Activated CD8-positive, alpha-beta T cell treated with anti-CD3 and anti-CD28 coated beads for 36 hours (primary cell): ENCODE data around the gene ZNF341. TPM values are rescaled to one million over a fixed set of nuclear protein-coding genes. Genes with fewer than 3 reads are reported as not detected.

Experiments used
- ATAC-seq: fragments of 200-7000 bp; cut with Tn5 transposase; one replicate; pipeline ENCODE4 v1.10.0; 2021; ENCODE audit warnings: mild to moderate bottlenecking, moderate library complexity
- CTCF ChIA-PET: fragments of 350-600 bp; sonication (Branson Sonifier 250); formaldehyde crosslinking; loops from one replicate; lab custom pipeline; 2021; ENCODE audit warnings: antibody characterized with exemption; lab: Charles Lee
- POLR2A ChIA-PET: fragments of 350-600 bp; sonication (Branson Sonifier 250); formaldehyde crosslinking; loops from one replicate; lab custom pipeline; 2021; ENCODE audit warnings: antibody characterized with exemption; lab: Charles Lee
- DNase-seq: peaks from one replicate; pipeline ENCODE4 v3.0.0-alpha.2; 2020
- H3K27ac Mint-ChIP-seq: one replicate; pipeline ENCODE4 v1.8.0; 2021; ENCODE audit warnings: mild to moderate bottlenecking, mixed read lengths
- H3K27me3 Mint-ChIP-seq: one replicate; pipeline ENCODE4 v1.8.0; 2021; ENCODE audit warnings: mixed read lengths
- H3K36me3 Mint-ChIP-seq: one replicate; pipeline ENCODE4 v1.8.0; 2021; ENCODE audit warnings: low read depth, mixed read lengths
- H3K4me1 Mint-ChIP-seq: one replicate; pipeline ENCODE4 v1.8.0; 2021; ENCODE audit warnings: low read depth, mixed read lengths
- H3K4me3 Mint-ChIP-seq: one replicate; pipeline ENCODE4 v1.8.0; 2021; ENCODE audit warnings: mild to moderate bottlenecking, moderate library complexity, mixed read lengths
- H3K9me3 Mint-ChIP-seq: one replicate; pipeline ENCODE4 v1.8.0; 2021; ENCODE audit warnings: mixed read lengths
- intact Hi-C: fragments of 100-400 bp; cut with micrococcal nuclease; formaldehyde crosslinking; loops from one replicate; pipeline ENCODE4 v1.10.0; 2022
- total RNA-seq, 2 experiments: library from RNA; stranded (reverse); gene quantifications; one replicate each; pipeline ENCODE4 v1.2.3, GENCODE V29; 2021
- TF ChIP-seq, protein P1 (sequence below): fragments of 200-600 bp; IDR thresholded peaks from one replicate; pipeline ENCODE4 v1.8.0; 2022; ENCODE audit warnings: antibody characterized with exemption, mild to moderate bottlenecking

ZNF341 gene
- total RNA-seq, 2 experiments from 2014 or later: 4.3 to 5.0 TPM

- POLR2A ChIA-PET: no interaction called here
- H3K4me1 Mint-ChIP-seq: peaks cover 70% of the 10 kb centered on the region
These were observed 88.6 kb downstream of the ZNF341 start for GRCh38 chr20:33820362-33820761.

GRCh38 chr20:33821270-33821836 is 89.6 kb downstream of the ZNF341 start:
- no peaks in the 10 kb centered on the region for H3K27me3 Mint-ChIP-seq
- ATAC-seq (no peak), DNase-seq (no peak)
- H3K27ac Mint-ChIP-seq: no peak overlapping the region
- H3K9me3 Mint-ChIP-seq: no peaks in the 10 kb centered on the region
- H3K4me1 Mint-ChIP-seq: peaks cover 71% of the 10 kb centered on the region
- POLR2A ChIA-PET: interaction anchor here (0.6 to 0.7 kb wide), 2 partner anchors 9 to 1821 kb away, joined by 3 read pairs; no protein-coding TSS in a partner anchor
- CTCF ChIA-PET: interaction anchor here (0.7 kb wide), 1 partner anchor 9 kb away, joined by 3 read pairs; no protein-coding TSS in a partner anchor
- H3K4me3 Mint-ChIP-seq: no peak overlapping the region
- H3K36me3 Mint-ChIP-seq: peaks cover 10% of the 10 kb centered on the region
- intact Hi-C loops: no loop called here
- TF ChIP-seq, protein P1, sequence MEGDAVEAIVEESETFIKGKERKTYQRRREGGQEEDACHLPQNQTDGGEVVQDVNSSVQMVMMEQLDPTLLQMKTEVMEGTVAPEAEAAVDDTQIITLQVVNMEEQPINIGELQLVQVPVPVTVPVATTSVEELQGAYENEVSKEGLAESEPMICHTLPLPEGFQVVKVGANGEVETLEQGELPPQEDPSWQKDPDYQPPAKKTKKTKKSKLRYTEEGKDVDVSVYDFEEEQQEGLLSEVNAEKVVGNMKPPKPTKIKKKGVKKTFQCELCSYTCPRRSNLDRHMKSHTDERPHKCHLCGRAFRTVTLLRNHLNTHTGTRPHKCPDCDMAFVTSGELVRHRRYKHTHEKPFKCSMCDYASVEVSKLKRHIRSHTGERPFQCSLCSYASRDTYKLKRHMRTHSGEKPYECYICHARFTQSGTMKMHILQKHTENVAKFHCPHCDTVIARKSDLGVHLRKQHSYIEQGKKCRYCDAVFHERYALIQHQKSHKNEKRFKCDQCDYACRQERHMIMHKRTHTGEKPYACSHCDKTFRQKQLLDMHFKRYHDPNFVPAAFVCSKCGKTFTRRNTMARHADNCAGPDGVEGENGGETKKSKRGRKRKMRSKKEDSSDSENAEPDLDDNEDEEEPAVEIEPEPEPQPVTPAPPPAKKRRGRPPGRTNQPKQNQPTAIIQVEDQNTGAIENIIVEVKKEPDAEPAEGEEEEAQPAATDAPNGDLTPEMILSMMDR: no peak

More at GRCh38 chr20:33820362-33820761, 88.6 kb downstream of the ZNF341 start:
- no peak for DNase-seq
- CTCF ChIA-PET: interaction anchor here (0.7 to 1.5 kb wide), 2 partner anchors 8 to 10 kb away, joined by 3 to 4 read pairs; partner anchors contain the start of gene CHMP4B
- ATAC-seq: no peak
- Mint-ChIP-seq H3K4me3 (no peak overlapping the region), H3K27ac (no peak overlapping the region), H3K9me3 (no peaks in the 10 kb centered on the region), H3K36me3 (peaks cover 13% of the 10 kb centered on the region), H3K27me3 (no peaks in the 10 kb centered on the region)
- TF ChIP-seq, protein P1: no peak
- intact Hi-C loops: no loop called here

DNA sequence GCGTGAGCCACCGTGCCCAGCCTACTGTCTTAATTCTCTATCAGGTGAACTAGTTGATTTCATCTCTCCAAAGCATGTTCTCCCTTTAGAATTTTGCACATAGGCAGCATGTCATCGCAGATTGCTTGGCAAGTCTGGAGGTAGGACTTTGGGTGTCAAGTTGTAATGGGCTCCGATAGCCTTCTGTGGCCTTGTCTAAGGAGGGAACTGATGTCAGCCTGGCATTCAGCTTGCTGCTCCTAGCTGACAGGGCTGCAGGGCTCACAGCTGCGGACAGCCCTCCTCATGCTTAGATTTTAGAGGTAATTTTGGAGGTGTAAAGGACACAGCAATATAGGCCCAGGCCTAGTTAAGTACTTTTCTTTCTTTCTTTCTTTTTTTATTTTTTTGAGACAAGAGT is 90.6 kb downstream of the ZNF341 start:
- DNase-seq: no peak
- TF ChIP-seq, protein P1: no peak
- no peak for ATAC-seq
- ChIA-PET CTCF (no interaction called here), POLR2A (interaction anchor here (0.6 kb wide), 1 partner anchor 10 kb away, joined by 3 read pairs; no protein-coding TSS in a partner anchor)
- no peak overlapping the region for H3K27ac Mint-ChIP-seq
- no peak overlapping the region for H3K4me3 Mint-ChIP-seq
- H3K36me3 Mint-ChIP-seq: peaks cover 10% of the 10 kb centered on the region
- H3K4me1 Mint-ChIP-seq: peaks cover 72% of the 10 kb centered on the region
- intact Hi-C loops: no loop called here
- no peaks in the 10 kb centered on the region for H3K9me3 Mint-ChIP-seq
- H3K27me3 Mint-ChIP-seq: no peaks in the 10 kb centered on the region

GRCh38 chr20:33822991-33823390 is 91.2 kb downstream of the ZNF341 start:
- DNase-seq (no peak), ATAC-seq (no peak)
- TF ChIP-seq, protein P1: no peak
- ChIA-PET CTCF (no interaction called here), POLR2A (no interaction called here)
- no peaks in the 10 kb centered on the region for H3K9me3 Mint-ChIP-seq
- H3K4me1 Mint-ChIP-seq: peaks cover 72% of the 10 kb centered on the region
- H3K4me3 Mint-ChIP-seq: no peak overlapping the region
- intact Hi-C loops: no loop called here
- no peaks in the 10 kb centered on the region for H3K27me3 Mint-ChIP-seq
- H3K27ac Mint-ChIP-seq: no peak overlapping the region
- peaks cover 10% of the 10 kb centered on the region for H3K36me3 Mint-ChIP-seq

- Mint-ChIP-seq H3K4me3 (no peak overlapping the region), H3K4me1 (peaks cover 72% of the 10 kb centered on the region), H3K9me3 (no peaks in the 10 kb centered on the region), H3K27me3 (no peaks in the 10 kb centered on the region), H3K36me3 (peaks cover 4% of the 10 kb centered on the region), H3K27ac (no peak overlapping the region)
- ChIA-PET CTCF (interaction anchor here (0.8 to 2.0 kb wide), 3 partner anchors 12 to 25 kb away, joined by 3 to 9 read pairs (median 3); no protein-coding TSS in a partner anchor), POLR2A (interaction anchor here (1.0 to 1.7 kb wide), 2 partner anchors 12 to 27 kb away, joined by 3 to 8 read pairs; no protein-coding TSS in a partner anchor)
- TF ChIP-seq, protein P1: no peak
- DNase-seq (no peak), ATAC-seq (no peak)
- intact Hi-C loops: no loop called here
These were observed 93.1 kb downstream of the ZNF341 start for GRCh38 chr20:33824852-33825251.
